HepG2 (cell line): ENCODE data around the gene BABAM1. TPM values are rescaled to one million over a fixed set of nuclear protein-coding genes. Genes with fewer than 3 reads are reported as not detected.

ENCODE experiments used
- FOXO4 ChIP-seq: sonication (generic); formaldehyde crosslinking; conservative IDR thresholded peaks from 2 replicates; pipeline ENCODE4 v1.8.1; 2023; ENCODE audit warnings: missing genetic modification reagents
- GATAD2A ChIP-seq: IDR thresholded peaks from 2 replicates; pipeline ENCODE4 v1.6.1; 2016
- ISX ChIP-seq: sonication (generic); formaldehyde crosslinking; conservative IDR thresholded peaks from 2 replicates; pipeline ENCODE4 v1.5.0; 2020; ENCODE audit warnings: missing genetic modification reagents
- KLF13 ChIP-seq: sonication (generic); formaldehyde crosslinking; IDR thresholded peaks from 2 replicates; pipeline ENCODE4 v1.4.0; 2020; ENCODE audit warnings: mild to moderate bottlenecking, missing genetic modification reagents
- MXD1 ChIP-seq: sonication (generic); formaldehyde crosslinking; IDR thresholded peaks from 2 replicates; pipeline ENCODE4 v1.4.0; 2020; ENCODE audit warnings: mild to moderate bottlenecking, missing genetic modification reagents
- NR2F1 ChIP-seq, 2 experiments: fragments of 450-650 bp in 1 of 2; formaldehyde crosslinking in 1 of 2; IDR thresholded peaks; 2 replicates each; pipeline versions ENCODE4 v1.5.0 to v1.6.1; 2016 to 2020; ENCODE audit warnings: mild to moderate bottlenecking in 1 of 2, missing compliant biosample characterization in 1 of 2, missing genetic modification reagents in 1 of 2, moderate library complexity in 1 of 2
- PPARG ChIP-seq: conservative IDR thresholded peaks from 2 replicates; pipeline ENCODE4 v1.6.1; 2016; ENCODE audit warnings: missing biosample characterization, missing genetic modification reagents
- RXRB ChIP-seq: IDR thresholded peaks from 2 replicates; pipeline ENCODE4 v1.6.1; 2016; ENCODE audit warnings: borderline replicate concordance, missing genetic modification reagents, missing compliant biosample characterization
- SCMH1 ChIP-seq: sonication (generic); formaldehyde crosslinking; IDR thresholded peaks from 2 replicates; pipeline ENCODE4 v1.9.0; 2021; ENCODE audit warnings: missing genetic modification reagents, mild to moderate bottlenecking, borderline replicate concordance
- SMAD9 ChIP-seq: sonication (generic); formaldehyde crosslinking; IDR thresholded peaks from 2 replicates; pipeline ENCODE4 v1.5.1; 2020; ENCODE audit warnings: mild to moderate bottlenecking, missing genetic modification reagents
- TBP ChIP-seq: sonication (generic); formaldehyde crosslinking; IDR thresholded peaks from 2 replicates; pipeline ENCODE4 v1.5.0; 2020; ENCODE audit warnings: missing genetic modification reagents
- TBX2 ChIP-seq: sonication (generic); formaldehyde crosslinking; IDR thresholded peaks from 2 replicates; pipeline ENCODE4 v1.5.0; 2020; ENCODE audit warnings: missing genetic modification reagents, mild to moderate bottlenecking, borderline replicate concordance
- TIGD3 ChIP-seq: sonication (generic); formaldehyde crosslinking; IDR thresholded peaks from 2 replicates; pipeline ENCODE4 v1.5.1; 2020; ENCODE audit warnings: mild to moderate bottlenecking, missing genetic modification reagents, borderline replicate concordance
- YEATS2 ChIP-seq: sonication (generic); formaldehyde crosslinking; IDR thresholded peaks from 2 replicates; pipeline ENCODE4 v1.4.0; 2020; ENCODE audit warnings: missing genetic modification reagents, borderline replicate concordance
- ZFX ChIP-seq: sonication (generic); formaldehyde crosslinking; IDR thresholded peaks from 2 replicates; pipeline ENCODE4 v1.4.0; 2020; ENCODE audit warnings: mild to moderate bottlenecking, low read depth, missing genetic modification reagents, moderate library complexity
- ZNF460 ChIP-seq: sonication (generic); formaldehyde crosslinking; IDR thresholded peaks from 2 replicates; pipeline ENCODE4 v1.5.1; 2020; ENCODE audit warnings: missing genetic modification reagents, mild to moderate bottlenecking, borderline replicate concordance
- ZNF501 ChIP-seq: sonication (generic); formaldehyde crosslinking; IDR thresholded peaks from 2 replicates; pipeline ENCODE4 v1.5.1; 2020; ENCODE audit warnings: mild to moderate bottlenecking, moderate library complexity, missing genetic modification reagents
- ZNF549 ChIP-seq: sonication (generic); formaldehyde crosslinking; IDR thresholded peaks from 2 replicates; pipeline ENCODE4 v1.5.0; 2020; ENCODE audit warnings: missing genetic modification reagents
- ZNF552 ChIP-seq: sonication (generic); formaldehyde crosslinking; IDR thresholded peaks from 2 replicates; pipeline ENCODE4 v1.9.0; 2022; ENCODE audit warnings: missing genetic modification reagents, mild to moderate bottlenecking, borderline replicate concordance
- ZNF572 ChIP-seq: sonication (generic); formaldehyde crosslinking; IDR thresholded peaks from 2 replicates; pipeline ENCODE4 v1.5.1; 2020; ENCODE audit warnings: mild to moderate bottlenecking, missing genetic modification reagents
- ZNF768 ChIP-seq: sonication (generic); formaldehyde crosslinking; IDR thresholded peaks from 2 replicates; pipeline ENCODE4 v1.4.0; 2020; ENCODE audit warnings: missing genetic modification reagents
- polyA plus RNA-seq, 8 experiments: library from polyadenylated mRNA; depleted of rRNA in 3 of 8; stranded (reverse) in 7 of 8; unstranded in 1 of 8; fragments of >200 nt; fragmentation: Illumina TruSeq in 4 of 8; extraction: Trizol in 4 of 8; gene quantifications; 2 replicates each; pipeline versions ENCODE4 v1.2.1 to v1.2.3, GENCODE V29; 2011 to 2016; ENCODE audit warnings: low read depth in 4 of 8, missing spikeins in 1 of 8, mixed read lengths in 1 of 8; ENCODE audit not compliant: insufficient read depth in 1 of 8
- total RNA-seq, 5 experiments: library from RNA; depleted of rRNA; stranded (reverse); fragments of >200 nt; fragmentation: Illumina TruSeq; extraction: Trizol; gene quantifications; 2 replicates each; pipeline ENCODE4 v1.2.3, GENCODE V29; 2016; ENCODE audit warnings: low read depth in 1 of 5
- TF ChIP-seq, protein P1 (sequence below): sonication (generic); formaldehyde crosslinking; conservative IDR thresholded peaks from 2 replicates; pipeline ENCODE4 v1.4.0; 2020; ENCODE audit warnings: mild to moderate bottlenecking, missing genetic modification reagents, moderate library complexity
- TF ChIP-seq, protein P2 (sequence below): sonication (generic); formaldehyde crosslinking; IDR thresholded peaks from 2 replicates; pipeline ENCODE4 v1.4.0; 2020; ENCODE audit warnings: missing genetic modification reagents, low read depth, mild to moderate bottlenecking, borderline replicate concordance

Gene BABAM1
- total and polyA plus RNA-seq, 2 of the 13 experiments (the other 11 are each of a cell fraction or from before 2014, with no cell fraction given), result 70.0 to 82.0 TPM

- TF ChIP-seq, protein P1, sequence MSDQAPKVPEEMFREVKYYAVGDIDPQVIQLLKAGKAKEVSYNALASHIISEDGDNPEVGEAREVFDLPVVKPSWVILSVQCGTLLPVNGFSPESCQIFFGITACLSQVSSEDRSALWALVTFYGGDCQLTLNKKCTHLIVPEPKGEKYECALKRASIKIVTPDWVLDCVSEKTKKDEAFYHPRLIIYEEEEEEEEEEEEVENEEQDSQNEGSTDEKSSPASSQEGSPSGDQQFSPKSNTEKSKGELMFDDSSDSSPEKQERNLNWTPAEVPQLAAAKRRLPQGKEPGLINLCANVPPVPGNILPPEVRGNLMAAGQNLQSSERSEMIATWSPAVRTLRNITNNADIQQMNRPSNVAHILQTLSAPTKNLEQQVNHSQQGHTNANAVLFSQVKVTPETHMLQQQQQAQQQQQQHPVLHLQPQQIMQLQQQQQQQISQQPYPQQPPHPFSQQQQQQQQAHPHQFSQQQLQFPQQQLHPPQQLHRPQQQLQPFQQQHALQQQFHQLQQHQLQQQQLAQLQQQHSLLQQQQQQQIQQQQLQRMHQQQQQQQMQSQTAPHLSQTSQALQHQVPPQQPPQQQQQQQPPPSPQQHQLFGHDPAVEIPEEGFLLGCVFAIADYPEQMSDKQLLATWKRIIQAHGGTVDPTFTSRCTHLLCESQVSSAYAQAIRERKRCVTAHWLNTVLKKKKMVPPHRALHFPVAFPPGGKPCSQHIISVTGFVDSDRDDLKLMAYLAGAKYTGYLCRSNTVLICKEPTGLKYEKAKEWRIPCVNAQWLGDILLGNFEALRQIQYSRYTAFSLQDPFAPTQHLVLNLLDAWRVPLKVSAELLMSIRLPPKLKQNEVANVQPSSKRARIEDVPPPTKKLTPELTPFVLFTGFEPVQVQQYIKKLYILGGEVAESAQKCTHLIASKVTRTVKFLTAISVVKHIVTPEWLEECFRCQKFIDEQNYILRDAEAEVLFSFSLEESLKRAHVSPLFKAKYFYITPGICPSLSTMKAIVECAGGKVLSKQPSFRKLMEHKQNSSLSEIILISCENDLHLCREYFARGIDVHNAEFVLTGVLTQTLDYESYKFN (CRISPR knock-in tag), result 0 out of 2 replicates have a peak, but pooled peaks have one; percentile 27
- TF ChIP-seq ZNF768 (CRISPR knock-in tag), result no peak
- 0 out of 2 replicates have a peak, but pooled peaks have one; percentile 14 for TF ChIP-seq ZNF501 (CRISPR knock-in tag)
- TF ChIP-seq GATAD2A (CRISPR knock-in tag), result peak; percentile 18; the same call in 1 of the 2 replicates
- peak; percentile 44; the same call in 1 of the 2 replicates for TF ChIP-seq PPARG (CRISPR knock-in tag)
- no peak for TF ChIP-seq MXD1
- TF ChIP-seq TBP (CRISPR knock-in tag), result no peak
- TF ChIP-seq TIGD3 (CRISPR knock-in tag), result no peak
- peak; percentile 2; the same call in 1 of the 2 replicates for TF ChIP-seq ZNF460 (CRISPR knock-in tag)
- TF ChIP-seq ZFX (CRISPR knock-in tag), result peak; percentile 34; the same call in 1 of the 2 replicates
- 0 out of 4 replicates have a peak, but pooled peaks of 1 of the 2 experiments have one; percentile 17 for TF ChIP-seq NR2F1 (CRISPR knock-in tag; IDR thresholded peaks at IDR 0.05)
- TF ChIP-seq SCMH1 (CRISPR knock-in tag), result no peak
- no peak for TF ChIP-seq ISX (CRISPR knock-in tag)
- 0 out of 2 replicates have a peak, but pooled peaks have one; percentile 42 for TF ChIP-seq RXRB
- TF ChIP-seq YEATS2 (CRISPR knock-in tag), result no peak
- TF ChIP-seq ZNF552 (CRISPR knock-in tag), result no peak
- TF ChIP-seq KLF13 (CRISPR knock-in tag), result no peak
- no peak for TF ChIP-seq FOXO4 (CRISPR knock-in tag)
- TF ChIP-seq ZNF549 (CRISPR knock-in tag), result no peak
- TF ChIP-seq, protein P2, sequence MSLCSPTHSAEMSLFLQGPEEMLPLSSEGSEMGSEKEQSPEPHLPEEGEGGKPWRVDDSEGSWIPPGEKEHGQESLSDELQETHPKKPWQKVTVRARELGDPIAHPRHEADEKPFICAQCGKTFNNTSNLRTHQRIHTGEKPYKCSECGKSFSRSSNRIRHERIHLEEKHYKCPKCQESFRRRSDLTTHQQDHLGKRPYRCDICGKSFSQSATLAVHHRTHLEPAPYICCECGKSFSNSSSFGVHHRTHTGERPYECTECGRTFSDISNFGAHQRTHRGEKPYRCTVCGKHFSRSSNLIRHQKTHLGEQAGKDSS (CRISPR knock-in tag), result peak; percentile 90
- TF ChIP-seq TBX2 (CRISPR knock-in tag), result no peak
- TF ChIP-seq ZNF572 (CRISPR knock-in tag), result no peak
- TF ChIP-seq SMAD9 (CRISPR knock-in tag), result no peak
Observed at GRCh38 chr19:17220207-17220758, 47.0 kb upstream of the BABAM1 start (continued).
